GM23338 (cell line): ENCODE data around the gene DDC. TPM values are rescaled to one million over a fixed set of nuclear protein-coding genes. Genes with fewer than 3 reads are reported as not detected.

Source experiments
- ATAC-seq: fragments of 200-7000 bp; cut with Tn5 transposase; 3 replicates; pipeline ENCODE4 v1.9.1; 2020
- DNase-seq: peaks from one replicate; pipeline ENCODE4 v3.0.0-alpha.2; 2015; ENCODE audit warnings: low spot score
- H2AFZ ChIP-seq: fragments of 200-600 bp; sonication (generic); 2 replicates; pipeline ENCODE4 v1.8.0; 2016; ENCODE audit warnings: antibody characterized with exemption, mild to moderate bottlenecking, moderate library complexity
- H3F3A ChIP-seq: fragments of 200-600 bp; sonication (generic); replicated peaks from 2 replicates; pipeline ENCODE4 v1.8.0; 2017; ENCODE audit warnings: antibody characterized with exemption, mixed run types, low read depth
- H3K27ac ChIP-seq: fragments of 200-600 bp; sonication (generic); 2 replicates; pipeline ENCODE4 v1.6.1; 2016; ENCODE audit warnings: low read depth
- H3K27me3 ChIP-seq: fragments of 200-600 bp; sonication (generic); 2 replicates; pipeline ENCODE4 v1.8.0; 2016; ENCODE audit warnings: mild to moderate bottlenecking, mixed run types, moderate library complexity; ENCODE audit not compliant: insufficient read depth
- H3K36me3 ChIP-seq: fragments of 200-600 bp; sonication (generic); 2 replicates; pipeline ENCODE4 v1.8.0; 2016; ENCODE audit warnings: mild to moderate bottlenecking; ENCODE audit not compliant: insufficient read depth
- H3K4me1 ChIP-seq: fragments of 200-600 bp; sonication (generic); 2 replicates; pipeline ENCODE4 v1.8.0; 2016; ENCODE audit warnings: mild to moderate bottlenecking, moderate library complexity; ENCODE audit not compliant: insufficient read depth
- H3K4me2 ChIP-seq: fragments of 200-600 bp; sonication (generic); 2 replicates; pipeline ENCODE4 v1.7.1; 2017; ENCODE audit warnings: mixed run types
- H3K4me3 ChIP-seq: fragments of 200-600 bp; sonication (generic); 2 replicates; pipeline ENCODE4 v1.6.1; 2016; ENCODE audit warnings: mixed run types
- H3K79me2 ChIP-seq: fragments of 200-600 bp; sonication (generic); replicated peaks from 2 replicates; pipeline ENCODE4 v1.8.0; 2017; ENCODE audit warnings: mild to moderate bottlenecking; ENCODE audit not compliant: insufficient read depth
- H3K9me2 ChIP-seq: fragments of 200-600 bp; sonication (generic); 2 replicates; pipeline ENCODE4 v1.8.0; 2017; ENCODE audit not compliant: insufficient read depth
- H4K20me1 ChIP-seq: fragments of 200-600 bp; sonication (generic); replicated peaks from 2 replicates; pipeline ENCODE4 v1.8.0; 2017; ENCODE audit warnings: mild to moderate bottlenecking; ENCODE audit not compliant: insufficient read depth
- H3K27ac Mint-ChIP-seq: 2 replicates; pipeline ENCODE4 v1.8.0; 2020; ENCODE audit warnings: inconsistent platforms, mild to moderate bottlenecking, moderate library complexity, mixed read lengths
- H3K27me3 Mint-ChIP-seq: 3 replicates; pipeline ENCODE4 v1.8.0; 2022; ENCODE audit warnings: low read depth, mild to moderate bottlenecking, moderate library complexity, mixed read lengths, inconsistent platforms; ENCODE audit not compliant: insufficient read depth, poor library complexity
- H3K36me3 Mint-ChIP-seq: 3 replicates; pipeline ENCODE4 v1.8.0; 2021; ENCODE audit warnings: low read depth, mild to moderate bottlenecking, inconsistent platforms, moderate library complexity, mixed read lengths
- H3K4me1 Mint-ChIP-seq: 3 replicates; pipeline ENCODE4 v1.8.0; 2020; ENCODE audit warnings: mild to moderate bottlenecking, inconsistent platforms, mixed read lengths
- H3K4me3 Mint-ChIP-seq: 3 replicates; pipeline ENCODE4 v1.8.0; 2021; ENCODE audit warnings: moderate library complexity, mild to moderate bottlenecking, inconsistent platforms, mixed read lengths
- H3K9me3 Mint-ChIP-seq: 3 replicates; pipeline ENCODE4 v1.8.0; 2020; ENCODE audit warnings: moderate library complexity, mild to moderate bottlenecking, inconsistent platforms, mixed read lengths
- CREB1 ChIP-seq: fragments of 250-450 bp; sonication (Bioruptor Pico); IDR thresholded peaks from 2 replicates; pipeline ENCODE4 v1.5.0; 2020; ENCODE audit warnings: low read depth, mild to moderate bottlenecking, moderate library complexity
- CTCF ChIP-seq, 2 experiments: fragments of 200-600 bp in 1 of 2; sonication (generic) in 1 of 2; conservative IDR thresholded peaks; 2 replicates each; pipeline versions ENCODE4 v1.5.1 to v1.6.1; 2016 to 2017; ENCODE audit warnings: antibody characterized with exemption in 2 of 2, low read depth in 2 of 2, mild to moderate bottlenecking in 2 of 2, moderate library complexity in 1 of 2
- ETS1 ChIP-seq: IDR thresholded peaks from 2 replicates; pipeline ENCODE4 v1.6.1; 2016; ENCODE audit warnings: antibody characterized with exemption
- EZH2 ChIP-seq: fragments of 200-600 bp; sonication (generic); IDR thresholded peaks from one replicate; pipeline ENCODE4 v1.8.0; 2017; ENCODE audit warnings: antibody characterized with exemption, mild to moderate bottlenecking, low read depth; ENCODE audit not compliant: unreplicated experiment
- EZH2phosphoT487 ChIP-seq: fragments of 200-600 bp; sonication (generic); IDR thresholded peaks from one replicate; pipeline ENCODE4 v1.8.1; 2018; ENCODE audit warnings: antibody characterized with exemption; ENCODE audit not compliant: unreplicated experiment
- JUNB ChIP-seq: IDR thresholded peaks from one replicate; pipeline ENCODE4 v1.6.1; 2016; ENCODE audit warnings: antibody characterized with exemption; ENCODE audit not compliant: unreplicated experiment
- NANOG ChIP-seq: IDR thresholded peaks from 2 replicates; pipeline ENCODE4 v1.6.1; 2016; ENCODE audit warnings: antibody characterized with exemption, borderline replicate concordance
- POLR2AphosphoS5 ChIP-seq: IDR thresholded peaks from 2 replicates; pipeline ENCODE4 v1.6.1; 2016; ENCODE audit warnings: antibody characterized with exemption, low read depth
- REST ChIP-seq: IDR thresholded peaks from one replicate; pipeline ENCODE4 v1.6.1; 2018; ENCODE audit warnings: antibody characterized with exemption; ENCODE audit not compliant: unreplicated experiment
- STAT1 ChIP-seq: IDR thresholded peaks from one replicate; pipeline ENCODE4 v1.6.1; 2016; ENCODE audit warnings: antibody characterized with exemption; ENCODE audit not compliant: unreplicated experiment
- ZNF114 ChIP-seq: fragments of 250-450 bp; sonication (Bioruptor Pico); IDR thresholded peaks from 2 replicates; pipeline ENCODE4 v1.5.0; 2020; ENCODE audit warnings: mild to moderate bottlenecking, moderate library complexity
- ZNF331 ChIP-seq: fragments of 250-450 bp; sonication (Bioruptor Pico); IDR thresholded peaks from 2 replicates; pipeline ENCODE4 v1.5.0; 2020; ENCODE audit warnings: low read depth, mild to moderate bottlenecking, moderate library complexity
- ZNF462 ChIP-seq: fragments of 250-450 bp; sonication (Bioruptor Pico); IDR thresholded peaks from 2 replicates; pipeline ENCODE4 v1.5.0; 2020; ENCODE audit warnings: mild to moderate bottlenecking, moderate library complexity
- polyA plus RNA-seq: library from polyadenylated mRNA; unstranded; fragments of >200 nt; fragmentation: Nextera tagmentation; extraction: Ambion mirVana; gene quantifications from 2 replicates; pipeline ENCODE4 v1.2.1, GENCODE V29; 2016
- total RNA-seq: library from RNA; depleted of rRNA; stranded (reverse); fragments of >200 nt; shearing (Covaris generic); gene quantifications from 2 replicates; pipeline ENCODE4 v1.2.3, GENCODE V29; 2014

The DDC gene
- total and polyA plus RNA-seq, 2 experiments from 2014 or later = not detected

DNA sequence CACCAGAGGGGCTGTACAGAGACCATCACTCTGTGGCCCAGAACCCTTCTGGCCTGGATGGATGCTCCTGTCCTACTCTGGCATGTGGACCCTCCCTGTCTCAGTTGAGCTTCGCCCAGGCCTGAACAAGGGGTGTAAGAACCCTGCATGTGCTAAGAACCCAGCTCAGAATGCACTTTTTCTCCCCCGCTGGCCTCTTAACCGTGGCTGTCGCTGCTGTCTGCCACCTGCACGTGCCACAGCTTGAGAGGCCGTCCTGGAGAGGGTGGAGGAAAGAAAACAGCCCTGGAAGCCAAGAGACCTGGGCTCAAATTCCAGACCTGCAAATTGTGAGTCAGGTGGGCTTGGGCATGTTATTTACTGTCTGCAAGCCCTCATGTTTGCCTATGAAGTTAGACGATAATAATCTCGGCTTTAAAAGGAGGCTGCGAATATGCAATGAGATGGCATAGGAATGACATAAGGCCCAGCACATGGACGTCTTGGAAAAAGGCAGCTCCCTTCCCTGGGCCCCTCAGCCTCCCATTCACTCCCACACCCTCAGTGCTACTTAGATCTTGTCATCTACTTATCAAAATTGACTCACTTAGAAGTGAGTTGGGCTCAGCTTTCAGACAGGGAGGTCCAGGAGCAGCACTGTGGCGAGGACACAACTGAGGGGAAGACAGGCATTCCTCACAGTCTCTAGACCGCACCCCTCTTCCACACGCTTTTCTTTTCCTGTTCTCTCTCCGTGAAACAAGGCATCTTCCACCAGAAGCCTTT, 146.5 kb downstream of the DDC start:
- DNase-seq = peak; percentile 9
- Histone ChIP-seq H3K79me2 (no peaks in the 10 kb centered on the region), H3K36me3 (no peaks in the 10 kb centered on the region), H3K4me3 (no peak overlapping the region), H3K27ac (no peak overlapping the region), H4K20me1 (no peaks in the 10 kb centered on the region), H3F3A (no peaks in the 10 kb centered on the region), H3K4me1 (peaks cover 22% of the 10 kb centered on the region), H3K27me3 (no peaks in the 10 kb centered on the region), H2AFZ (peak overlapping the region; percentile 28; the same call in 1 of the 2 replicates), H3K4me2 (no peak overlapping the region), H3K9me2 (0 out of 2 replicates have a peak, but pooled peaks cover 5% of the 10 kb centered on the region)
- H3K36me3 Mint-ChIP-seq = no peaks in the 10 kb centered on the region
- H3K27me3 Mint-ChIP-seq = peaks cover 3% of the 10 kb centered on the region
- H3K4me1 Mint-ChIP-seq = peaks cover 29% of the 10 kb centered on the region
- H3K4me3 Mint-ChIP-seq = no peak overlapping the region
- H3K27ac Mint-ChIP-seq = no peak overlapping the region; the same call in 1 of the 2 replicates
- H3K9me3 Mint-ChIP-seq = no peaks in the 10 kb centered on the region
- TF ChIP-seq ETS1 (no peak), EZH2 (no peak), POLR2AphosphoS5 (no peak), CREB1 (CRISPR knock-in tag) (no peak), ZNF331 (CRISPR knock-in tag) (no peak), EZH2phosphoT487 (no peak), REST (no peak), ZNF114 (CRISPR knock-in tag) (no peak), NANOG (no peak), CTCF (conservative IDR thresholded peaks at IDR 0.05; ENCODE audit: low read depth in 2 of 2) (no peak), JUNB (no peak), ZNF462 (CRISPR knock-in tag) (no peak), STAT1 (no peak)
- ATAC-seq = peak; percentile 20
